DMS53 treated with DMSO at 0.1 percent for 48 hours (cell line): ENCODE results near the gene TJP1.
A peak's percentile ranks its signal among the peaks of the same experiment; 100 is the strongest.
"Not testable (repeated sequence)": the region's sequence is repeated elsewhere in the genome, so short reads cannot be mapped to it uniquely, and the experiment has no call there.

ENCODE experiments used
- DNase-seq: peaks from one replicate; lab custom pipeline; 2025; ENCODE audit not compliant: unreplicated experiment; lab: John Stamatoyannopoulos, UW

The TJP1 gene

GRCh38 chr15:29800491-29801366 lies 21.5 kb downstream of the TJP1 start:
- DNase-seq: no peak

GRCh38 chr15:29799859-29800258 lies 22.4 kb downstream of the TJP1 start:
- DNase-seq: no peak

- DNase-seq: no peak
Observed at GRCh38 chr15:29795610-29796009, 26.7 kb downstream of the TJP1 start.

- DNase-seq: no peak
Observed at GRCh38 chr15:29792426-29793159, 29.7 kb downstream of the TJP1 start.

- no peak for DNase-seq
Observed at GRCh38 chr15:29790607-29791006, 31.7 kb downstream of the TJP1 start.

GRCh38 chr15:29789871-29790270 lies 32.4 kb downstream of the TJP1 start:
- DNase-seq: no peak

GRCh38 chr15:29788433-29789034 lies 33.7 kb downstream of the TJP1 start:
- no peak for DNase-seq

GRCh38 chr15:29787767-29788166 lies 34.5 kb downstream of the TJP1 start:
- no peak for DNase-seq

GRCh38 chr15:29785642-29786041 lies 36.6 kb downstream of the TJP1 start:
- DNase-seq: no peak

GRCh38 chr15:29785136-29785535 lies 37.1 kb downstream of the TJP1 start:
- DNase-seq: no peak

- no peak for DNase-seq
Observed at GRCh38 chr15:29784413-29784812, 37.9 kb downstream of the TJP1 start.

GRCh38 chr15:29782816-29783215 lies 39.5 kb downstream of the TJP1 start:
- not testable (repeated sequence) for DNase-seq

- no peak for DNase-seq
Observed at GRCh38 chr15:29778382-29778781, 43.9 kb downstream of the TJP1 start.

GRCh38 chr15:29776859-29777258 lies 45.4 kb downstream of the TJP1 start:
- peak; percentile 9 for DNase-seq

- no peak for DNase-seq
Observed at GRCh38 chr15:29774900-29775299, 47.4 kb downstream of the TJP1 start.

GRCh38 chr15:29773816-29774215 lies 48.5 kb downstream of the TJP1 start:
- no peak for DNase-seq

- DNase-seq: no peak
Observed at GRCh38 chr15:29773000-29773399, 49.3 kb downstream of the TJP1 start.

- DNase-seq: no peak
Observed at GRCh38 chr15:29770796-29771195, 51.5 kb downstream of the TJP1 start.

GRCh38 chr15:29765898-29766527 lies 56.3 kb downstream of the TJP1 start:
- DNase-seq: no peak

GRCh38 chr15:29765234-29765841 lies 56.9 kb downstream of the TJP1 start:
- DNase-seq: no peak

- no peak for DNase-seq
Observed at GRCh38 chr15:29759596-29759995, 62.7 kb downstream of the TJP1 start.
